GM04504 (cell line): Measurements from ENCODE around the gene KDR.

Experiments
- DNase-seq: peaks from one replicate; pipeline ENCODE4 v3.0.0-alpha.2; 2012; ENCODE audit warnings: low read depth

KDR gene

DNA sequence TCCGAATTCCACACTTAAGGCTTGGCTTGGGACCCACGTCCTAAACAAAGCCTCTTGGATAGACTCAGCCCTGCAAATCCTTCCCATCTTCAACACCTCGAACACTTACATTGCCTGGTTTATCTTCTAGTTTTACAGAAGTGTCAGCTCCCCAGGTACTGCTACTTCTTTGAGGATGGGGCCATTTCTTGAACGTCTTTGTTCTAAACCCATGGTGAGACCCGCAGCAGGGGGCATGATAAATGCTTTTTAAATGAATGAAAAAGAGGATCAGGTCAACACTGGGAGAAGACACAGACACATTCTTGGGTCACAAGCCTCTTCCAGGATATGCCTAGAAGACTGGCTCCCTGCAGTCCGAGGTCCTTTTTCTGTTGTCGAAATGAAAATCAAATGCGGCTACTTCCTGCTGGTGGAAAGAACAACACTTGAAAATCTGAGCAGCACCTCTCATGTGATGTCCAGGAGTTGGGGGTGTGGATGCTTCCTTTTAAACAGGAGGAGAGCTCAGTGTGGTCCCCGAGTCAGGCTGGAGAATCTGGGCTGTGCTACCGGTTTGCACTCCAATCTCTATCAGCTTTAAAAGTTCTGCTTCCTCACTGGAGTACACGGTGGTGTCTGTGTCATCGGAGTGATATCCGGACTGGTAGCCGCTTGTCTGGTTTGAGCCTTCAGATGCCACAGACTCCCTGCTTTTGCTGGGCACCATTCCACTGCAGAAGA lies 45.8 kb downstream of the KDR start:
- DNase-seq: no peak

DNA sequence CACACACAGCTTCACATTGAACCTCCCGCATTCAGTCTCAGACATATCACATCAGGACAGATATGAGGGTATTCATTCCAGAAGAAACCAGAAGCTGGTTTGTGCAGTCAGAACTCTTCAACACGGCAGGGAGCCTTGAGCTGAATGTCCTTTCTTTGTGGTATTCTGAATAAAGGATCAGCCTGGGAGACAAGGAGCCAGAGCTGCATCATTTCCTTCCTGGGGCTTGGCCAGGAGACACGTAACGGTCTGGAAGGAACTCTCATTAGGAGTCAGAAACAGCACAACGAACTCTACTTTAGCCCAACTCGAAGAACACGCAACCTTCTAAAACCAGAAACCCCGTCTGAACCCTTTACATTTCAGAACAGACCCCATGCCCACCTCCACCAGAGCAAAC lies 46.4 kb downstream of the KDR start:
- DNase-seq: peak; percentile 69

DNA sequence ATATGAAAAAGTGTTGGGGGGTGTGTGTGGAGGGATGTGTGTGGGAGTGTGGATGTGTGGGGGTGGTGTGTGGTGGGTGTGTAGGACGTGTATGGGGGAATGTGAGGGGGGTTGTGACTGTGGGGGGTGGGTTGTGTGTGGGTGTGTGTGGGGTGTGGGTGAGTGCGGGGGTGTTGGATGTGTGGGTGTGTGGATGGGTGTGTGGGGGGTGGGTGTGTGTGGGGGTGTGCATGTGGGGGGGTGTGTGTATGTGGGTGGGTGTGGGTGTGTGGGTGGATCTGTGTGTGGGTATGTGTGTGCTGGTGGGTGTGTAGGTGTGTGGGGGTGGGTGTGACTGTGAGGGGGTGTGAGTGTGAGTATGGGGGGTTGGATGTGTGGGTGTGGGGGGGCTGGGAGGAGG lies 47.8 kb downstream of the KDR start:
- DNase-seq: no peak

DNA sequence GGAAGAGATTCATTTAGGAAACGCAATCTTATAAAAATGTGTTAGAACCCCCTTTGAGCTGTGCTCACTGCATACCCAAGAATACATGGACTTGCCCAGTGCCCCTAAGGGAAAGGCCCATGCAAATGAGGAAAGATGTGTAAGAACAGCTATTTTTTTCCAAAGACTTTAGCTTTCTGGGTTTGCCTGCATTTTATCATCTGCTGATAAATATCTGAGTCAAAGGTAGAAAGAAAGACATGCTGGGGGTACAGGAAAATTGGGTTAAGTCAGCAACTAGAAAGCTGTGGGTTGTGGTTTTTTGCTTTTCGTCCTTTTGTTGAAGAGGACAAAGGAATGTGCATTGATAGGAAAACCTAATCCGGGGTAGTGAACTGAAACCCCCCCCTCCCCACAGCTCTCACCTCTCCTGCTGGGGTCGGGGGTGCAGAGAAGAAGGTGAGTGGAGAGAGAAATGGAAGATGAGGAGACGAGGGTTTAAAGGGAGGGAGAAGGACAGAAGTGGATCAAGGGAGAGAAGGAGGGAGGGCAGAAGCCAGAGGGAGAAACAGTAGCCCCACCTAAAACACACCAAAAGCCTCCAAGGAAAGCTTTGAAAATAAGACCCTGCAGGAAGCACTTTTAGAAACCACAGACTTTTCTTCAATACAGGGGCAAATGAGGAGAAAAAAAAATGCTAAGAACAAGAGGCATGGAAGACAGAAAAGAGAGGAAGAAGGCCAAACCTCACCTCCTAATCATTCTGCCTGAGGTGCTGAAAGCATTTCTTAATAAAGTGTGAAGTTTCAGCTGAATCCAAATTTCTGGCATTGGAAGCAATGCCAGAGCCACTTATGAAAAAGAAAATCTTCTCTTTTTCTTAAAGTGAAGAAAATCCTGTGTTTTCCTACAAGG lies 49.3 kb downstream of the KDR start:
- DNase-seq: no peak

DNA sequence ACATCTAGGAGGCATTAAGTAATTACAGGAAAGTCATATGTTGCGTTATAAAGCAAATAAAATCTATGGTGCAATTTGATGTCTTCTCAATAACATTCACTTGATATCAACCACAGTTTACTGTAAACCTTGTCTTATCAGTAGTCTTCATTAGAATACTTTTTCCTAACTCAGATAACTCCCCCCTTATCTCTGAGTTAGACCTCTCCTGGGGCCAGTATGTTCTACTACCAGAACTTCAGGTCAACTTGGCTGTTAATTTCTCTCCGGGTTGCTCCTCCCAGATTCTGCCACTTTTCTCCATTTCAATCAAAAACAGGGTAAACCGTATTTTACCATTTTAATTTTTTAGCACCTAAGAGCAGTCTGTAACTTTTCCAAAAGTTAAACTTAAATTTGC lies 50.0 kb downstream of the KDR start:
- no peak for DNase-seq

DNA sequence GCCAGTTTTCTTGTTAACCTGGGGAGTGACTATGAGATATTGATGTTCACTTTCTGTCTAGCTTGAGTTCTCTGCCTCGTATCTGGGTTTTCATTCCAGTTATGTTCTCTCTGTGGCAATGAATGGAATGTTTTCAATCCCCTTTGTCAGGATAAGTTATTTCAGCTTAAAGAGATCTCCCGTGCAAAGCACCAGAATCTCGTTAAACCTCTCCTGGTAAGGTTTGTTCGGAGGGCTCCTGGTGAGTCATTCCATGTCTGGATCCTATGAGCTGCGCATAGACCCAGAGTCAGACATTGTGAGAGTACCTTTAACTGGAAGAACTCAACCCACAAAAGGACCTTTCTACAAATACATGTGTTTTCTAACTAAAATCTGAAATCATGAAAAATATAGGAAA lies 51.0 kb downstream of the KDR start:
- DNase-seq: no peak

DNA sequence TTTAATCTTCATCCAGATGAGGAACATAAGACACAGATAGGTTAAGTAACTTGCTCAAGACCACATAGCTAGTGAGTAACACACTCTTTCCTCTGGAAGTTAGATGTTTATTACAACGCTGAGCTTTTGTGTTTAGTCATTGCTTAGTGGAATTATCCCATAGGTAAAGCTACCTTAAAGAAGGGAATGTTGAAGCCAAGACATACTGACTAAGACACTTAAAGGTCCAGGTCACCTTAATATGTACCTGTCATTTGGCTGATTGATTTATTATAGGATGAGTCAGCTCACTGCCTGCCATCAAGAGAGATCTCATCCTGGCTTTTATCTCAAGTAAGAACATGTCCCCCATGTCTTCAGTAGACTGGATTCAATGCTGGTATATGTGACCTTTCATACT lies 53.4 kb downstream of the KDR start:
- no peak for DNase-seq

DNA sequence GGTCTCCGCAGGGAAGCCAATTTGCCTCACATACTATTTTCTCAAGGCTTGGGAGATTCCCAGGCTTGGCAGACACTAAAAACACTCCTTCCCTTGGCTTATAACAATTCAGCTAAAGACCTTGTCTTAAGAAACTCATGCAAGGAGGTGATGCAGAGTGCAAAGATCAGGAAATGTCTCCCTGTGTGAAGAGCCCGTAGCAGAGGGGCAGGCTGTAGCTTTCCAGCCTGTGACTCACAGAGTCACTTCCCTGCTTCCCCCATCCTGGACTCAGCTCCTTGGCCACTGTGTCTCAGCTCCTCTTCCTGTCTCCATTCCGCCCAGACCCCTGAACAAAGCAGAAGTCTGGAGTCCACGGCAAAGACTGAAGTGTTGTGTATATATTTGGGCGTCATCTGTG lies 56.1 kb downstream of the KDR start:
- no peak for DNase-seq

DNA sequence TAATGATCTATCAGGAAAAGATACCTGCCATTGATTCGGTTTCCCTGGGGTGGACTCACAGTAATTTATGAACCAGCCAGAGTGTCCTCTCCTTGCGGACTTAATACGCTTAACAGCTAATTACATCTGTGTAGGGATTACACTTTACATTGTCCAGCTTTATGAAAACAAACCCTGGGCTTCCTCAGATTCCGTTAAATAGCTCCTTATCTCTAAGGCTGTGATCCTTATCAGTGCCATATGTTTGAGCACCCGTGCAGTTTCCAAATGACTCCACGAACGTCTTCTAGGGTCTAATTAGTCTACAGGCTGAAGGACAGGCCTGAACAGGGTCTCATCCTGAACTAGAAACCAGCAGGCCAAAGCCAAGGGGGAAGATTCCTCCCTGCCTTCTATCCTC lies 56.9 kb downstream of the KDR start:
- DNase-seq: no peak

DNA sequence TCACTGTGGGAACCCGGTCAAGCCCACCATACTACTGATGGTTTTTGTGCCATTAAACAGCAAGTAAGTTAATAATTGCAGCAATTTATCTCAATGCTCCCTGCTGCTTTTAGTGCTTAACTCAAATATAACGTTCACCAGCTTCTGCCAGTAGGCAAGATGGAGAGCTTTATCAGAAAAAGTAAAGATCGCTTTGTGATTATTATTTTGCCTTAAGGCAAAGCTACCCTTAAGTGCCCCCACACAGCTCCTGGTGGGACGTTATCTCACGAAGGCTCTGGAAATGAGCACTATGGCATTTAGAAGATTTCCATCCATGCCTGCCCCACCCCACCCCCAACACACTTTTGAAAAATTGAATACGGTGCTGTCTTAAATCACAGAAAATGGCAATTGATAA lies 59.4 kb downstream of the KDR start:
- DNase-seq: no peak

DNA sequence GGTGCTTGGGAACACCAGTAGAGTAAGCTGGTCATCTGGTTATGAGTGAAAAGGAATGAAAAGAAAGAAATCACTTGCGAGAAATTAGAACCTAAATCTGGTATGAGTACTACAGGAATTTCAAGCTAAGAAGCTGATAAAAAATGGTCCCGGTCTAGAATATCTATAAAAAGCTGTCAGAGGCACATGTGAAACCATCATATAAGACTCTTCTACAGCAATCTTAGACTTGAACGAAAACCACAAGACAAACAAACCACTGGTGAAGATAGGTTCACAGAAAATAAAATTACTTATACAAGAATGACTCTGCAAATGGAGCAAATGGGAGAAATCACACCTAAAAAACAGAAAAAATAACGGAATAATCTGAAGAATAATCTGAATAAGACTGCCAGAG lies 69.9 kb downstream of the KDR start:
- DNase-seq: no peak

DNA sequence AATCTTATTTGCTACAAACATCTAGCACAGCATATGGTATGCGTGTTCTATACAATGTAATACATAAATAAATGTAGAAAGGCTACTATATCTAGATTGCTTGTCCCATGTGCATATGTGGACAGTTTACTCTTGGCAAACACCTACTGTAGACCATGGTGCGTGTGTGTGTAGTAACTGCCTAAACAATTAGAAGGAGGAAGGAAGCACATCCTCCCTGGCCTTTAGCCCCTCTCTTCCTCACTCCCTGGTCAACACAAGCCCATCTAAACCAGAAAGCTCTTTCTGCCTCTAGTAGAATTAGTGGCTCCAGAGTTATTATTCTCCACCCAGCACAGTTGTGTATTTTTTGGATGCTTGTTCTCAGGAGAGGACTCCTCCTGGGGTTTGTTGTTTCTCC lies 73.9 kb downstream of the KDR start:
- no peak for DNase-seq

DNA sequence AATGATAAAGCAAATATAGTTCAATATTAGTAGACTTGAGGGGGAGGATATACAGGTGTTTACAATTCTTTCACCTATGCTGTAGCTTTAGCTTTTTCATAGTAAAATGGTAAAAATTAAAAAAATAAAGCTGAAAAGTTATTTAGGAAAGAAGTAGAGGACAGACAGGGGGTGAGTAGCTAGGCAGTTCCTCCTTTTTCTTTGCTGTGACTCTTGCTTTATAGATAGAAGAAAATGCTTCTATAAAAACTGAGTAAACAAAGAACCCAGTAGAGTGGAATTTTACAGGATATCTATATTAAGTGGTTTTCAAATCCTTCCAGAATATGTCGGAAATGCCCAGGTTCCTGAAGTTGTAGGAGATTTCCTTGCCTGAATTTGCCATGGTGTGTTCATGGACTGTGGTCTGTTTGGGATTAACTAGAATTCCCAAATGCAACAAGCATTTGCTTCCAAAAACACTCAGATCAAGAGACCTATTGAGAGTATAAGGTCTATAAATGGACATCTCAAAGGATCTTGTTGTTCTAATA lies 74.9 kb downstream of the KDR start:
- DNase-seq: no peak

DNA sequence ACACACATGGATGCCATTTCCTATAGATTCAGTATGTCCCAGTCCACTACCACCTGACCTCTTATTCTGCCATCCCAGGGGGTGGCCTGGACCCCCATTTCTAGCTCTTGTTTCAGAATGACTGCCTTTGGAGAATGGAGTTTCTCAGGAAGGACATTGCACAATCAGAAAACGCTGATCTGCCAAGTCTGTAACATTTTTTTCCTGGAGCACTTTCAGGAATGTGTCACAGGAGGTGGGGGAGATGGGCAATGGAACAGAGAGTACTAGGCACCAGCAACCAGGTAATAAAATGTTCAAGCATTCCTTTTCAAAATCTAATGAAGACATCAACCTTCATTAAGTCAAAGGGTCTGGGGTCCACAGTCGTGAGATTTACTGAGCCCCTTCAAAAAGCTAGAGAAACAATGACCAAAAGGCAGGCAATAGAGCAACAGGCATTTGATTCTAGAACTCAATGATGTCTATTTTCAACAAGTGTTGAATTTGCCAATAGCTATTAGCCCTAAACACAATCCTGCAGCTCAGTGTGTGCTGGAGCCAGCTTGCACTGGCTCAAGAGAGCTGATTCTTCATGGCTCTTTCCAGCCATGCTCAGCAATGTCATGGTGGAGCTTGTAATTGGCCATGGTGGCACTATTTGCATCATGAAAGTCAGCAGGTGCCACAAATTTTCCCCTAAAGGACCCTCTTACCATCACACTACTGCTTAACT lies 87.1 kb downstream of the KDR start:
- peak; percentile 0 for DNase-seq

DNA sequence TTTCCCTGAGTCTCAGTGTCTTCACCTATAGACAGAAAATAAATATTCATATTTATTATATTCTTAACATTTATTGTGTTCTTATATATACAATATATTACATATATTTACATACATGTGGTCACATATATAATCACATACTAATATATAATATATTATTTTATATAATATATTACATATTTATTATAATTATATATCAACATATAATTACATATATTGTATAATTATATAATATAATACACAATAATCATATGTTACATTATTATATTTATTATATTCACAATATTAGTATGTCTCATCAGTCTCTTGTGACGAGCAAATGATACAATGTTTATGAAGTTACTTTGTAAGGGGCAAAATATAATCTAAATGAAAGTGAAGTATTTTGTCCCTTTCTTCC lies 87.7 kb downstream of the KDR start:
- no peak for DNase-seq

DNA sequence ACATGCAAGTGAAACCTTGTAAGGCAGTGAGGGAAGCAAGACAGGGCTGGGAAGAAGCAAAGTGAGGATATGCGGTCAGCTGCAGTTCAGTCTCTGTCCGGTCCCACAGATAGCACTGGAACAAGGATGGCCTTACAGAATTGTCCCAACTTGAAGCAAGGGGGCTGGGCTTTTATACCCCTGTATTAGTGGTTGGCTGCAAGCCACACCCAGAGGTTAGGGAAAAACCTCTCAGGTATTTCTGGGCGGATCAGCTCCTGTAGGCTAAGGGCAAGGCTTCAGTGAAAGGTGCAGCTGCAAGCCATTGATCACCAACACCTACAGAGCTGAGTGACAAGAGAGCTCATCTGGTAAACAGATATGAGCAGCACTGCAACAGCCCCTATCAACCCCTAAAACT lies 89.0 kb downstream of the KDR start:
- DNase-seq: no peak

DNA sequence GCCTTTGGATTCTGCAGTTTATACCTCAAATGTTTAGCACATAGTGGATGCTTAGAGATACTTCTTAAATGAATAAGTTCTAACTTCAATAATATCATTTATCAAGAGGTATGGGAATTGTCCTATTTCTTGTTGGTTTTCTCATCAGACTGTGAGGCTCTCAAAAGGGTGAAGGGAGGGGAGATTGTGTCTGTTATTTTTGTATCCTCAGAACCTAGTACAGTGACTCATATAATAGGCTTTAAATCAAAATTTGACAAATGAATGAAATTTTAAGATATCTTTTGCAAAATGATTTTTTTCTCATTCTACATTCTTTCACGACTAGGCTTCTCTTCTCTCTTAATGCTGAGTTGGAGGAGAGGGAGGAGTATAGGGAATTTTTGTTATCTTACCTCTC lies 89.5 kb downstream of the KDR start:
- no peak for DNase-seq

DNA sequence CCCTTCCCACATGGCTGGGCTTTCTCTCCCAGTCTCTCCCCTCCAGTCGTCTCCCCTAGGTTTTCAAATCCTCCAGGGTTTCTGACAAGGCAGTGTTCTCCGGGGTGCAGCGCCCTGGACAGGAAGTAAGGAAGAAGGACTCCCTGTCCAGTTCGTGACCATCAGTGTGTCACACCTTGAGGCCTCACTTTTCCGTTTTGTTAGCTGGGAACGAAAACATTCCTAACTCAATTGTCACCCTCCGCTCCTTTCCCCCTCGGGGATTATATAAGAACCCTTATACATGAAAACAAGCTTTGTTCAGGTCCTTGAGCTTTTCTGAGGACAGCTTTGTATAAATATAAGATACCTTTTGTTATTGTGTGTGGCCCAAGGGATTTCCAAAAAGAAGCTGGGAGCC lies 92.1 kb downstream of the KDR start:
- no peak for DNase-seq

DNA sequence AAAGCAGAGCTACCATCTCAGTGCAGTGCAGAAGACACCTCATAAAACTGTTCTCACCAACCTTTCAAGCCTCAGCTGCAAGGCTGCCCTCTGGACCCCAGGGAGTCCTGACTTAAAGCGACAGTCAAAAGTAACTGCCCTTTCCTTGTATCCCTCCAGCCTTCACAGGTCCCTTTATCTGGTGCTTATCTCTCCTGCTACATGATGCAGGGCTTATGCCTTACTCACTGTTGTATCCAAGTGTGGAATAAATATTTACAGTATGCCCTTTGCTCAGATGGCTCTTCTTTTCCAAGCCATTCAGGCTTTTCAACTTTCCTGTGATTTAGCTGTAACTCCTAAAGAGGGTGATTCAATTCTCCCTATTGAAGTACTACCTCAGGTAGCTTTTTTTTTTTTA lies 92.6 kb downstream of the KDR start:
- DNase-seq: no peak

DNA sequence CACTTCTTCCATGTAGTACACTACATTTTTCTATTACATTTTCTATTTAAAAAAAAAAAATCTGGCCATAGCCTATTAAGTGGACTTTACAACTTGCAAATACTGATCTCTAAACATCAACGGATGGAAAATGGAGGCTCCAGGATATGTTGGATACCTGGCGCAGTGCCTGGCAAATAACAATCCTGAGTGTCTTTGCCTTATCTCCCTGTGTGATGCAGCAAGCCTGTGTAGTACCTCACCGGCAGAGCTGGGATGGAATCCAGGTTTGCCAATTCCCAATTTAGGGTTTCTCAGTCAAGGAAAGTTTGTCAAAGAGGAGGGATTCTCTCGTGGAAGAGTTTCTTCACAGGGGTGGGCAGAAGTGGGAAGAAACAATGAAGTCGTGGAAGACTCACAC lies 93.2 kb downstream of the KDR start:
- no peak for DNase-seq

DNA sequence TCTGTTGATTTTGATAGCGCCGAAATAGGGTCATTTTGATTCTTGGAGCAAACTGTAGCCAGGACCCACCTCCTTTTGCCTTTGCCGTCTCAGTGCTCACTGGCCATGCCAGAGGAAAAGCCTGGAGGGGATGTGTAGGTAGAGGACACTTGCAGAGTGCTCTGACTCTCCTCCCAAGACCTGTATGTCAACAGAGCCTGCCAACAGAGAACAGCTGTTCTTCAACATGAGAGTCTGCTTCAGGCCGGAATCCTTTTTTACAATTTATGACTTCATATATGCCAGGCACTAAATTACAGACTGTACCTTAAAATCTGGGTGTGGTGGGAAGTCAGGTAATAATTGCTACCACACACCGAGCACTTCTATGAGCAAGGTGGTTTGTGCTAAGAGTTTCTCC lies 94.2 kb downstream of the KDR start:
- DNase-seq: no peak

DNA sequence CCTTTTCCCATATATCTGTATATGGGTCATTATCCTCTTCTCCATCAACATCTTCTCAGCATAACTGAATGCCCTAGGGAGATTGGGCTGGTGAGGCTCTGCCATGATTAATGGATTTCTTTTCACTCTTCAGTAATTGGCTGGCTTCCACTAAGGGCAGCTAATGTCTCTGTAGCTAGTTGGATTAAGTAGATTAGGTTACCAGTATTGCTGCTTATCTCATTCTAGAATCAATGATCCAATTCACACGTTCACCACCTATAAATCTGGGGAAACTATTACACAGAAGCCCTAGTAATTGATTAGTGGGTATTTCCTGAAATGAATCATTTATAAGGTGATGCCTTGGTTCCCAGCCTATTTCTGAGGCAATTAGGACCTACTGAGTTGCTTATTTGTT lies 94.8 kb downstream of the KDR start:
- no peak for DNase-seq
